ENCODE measurements around the gene NETO1.

DNA sequence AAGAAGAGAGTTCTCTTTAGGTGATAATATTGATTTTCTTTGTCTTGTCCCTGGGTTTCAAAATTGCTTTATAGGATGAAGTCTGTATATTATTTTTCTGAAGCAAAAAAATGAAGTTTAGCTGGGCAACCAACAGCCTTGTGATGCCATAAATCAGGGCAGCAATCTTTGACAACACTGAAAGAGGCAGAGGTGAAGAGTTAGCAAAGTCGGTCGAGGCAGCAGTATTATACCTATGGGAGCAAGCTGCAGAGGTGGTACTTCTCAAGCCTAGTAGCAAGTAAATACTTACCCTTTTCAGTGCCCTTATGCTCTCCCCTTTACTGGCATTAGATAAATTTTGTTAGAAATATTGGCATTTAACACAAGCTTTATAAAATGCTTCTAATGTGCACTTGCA is 92.9 kb downstream of the NETO1 start:
- TF ChIP-seq, protein P1, sequence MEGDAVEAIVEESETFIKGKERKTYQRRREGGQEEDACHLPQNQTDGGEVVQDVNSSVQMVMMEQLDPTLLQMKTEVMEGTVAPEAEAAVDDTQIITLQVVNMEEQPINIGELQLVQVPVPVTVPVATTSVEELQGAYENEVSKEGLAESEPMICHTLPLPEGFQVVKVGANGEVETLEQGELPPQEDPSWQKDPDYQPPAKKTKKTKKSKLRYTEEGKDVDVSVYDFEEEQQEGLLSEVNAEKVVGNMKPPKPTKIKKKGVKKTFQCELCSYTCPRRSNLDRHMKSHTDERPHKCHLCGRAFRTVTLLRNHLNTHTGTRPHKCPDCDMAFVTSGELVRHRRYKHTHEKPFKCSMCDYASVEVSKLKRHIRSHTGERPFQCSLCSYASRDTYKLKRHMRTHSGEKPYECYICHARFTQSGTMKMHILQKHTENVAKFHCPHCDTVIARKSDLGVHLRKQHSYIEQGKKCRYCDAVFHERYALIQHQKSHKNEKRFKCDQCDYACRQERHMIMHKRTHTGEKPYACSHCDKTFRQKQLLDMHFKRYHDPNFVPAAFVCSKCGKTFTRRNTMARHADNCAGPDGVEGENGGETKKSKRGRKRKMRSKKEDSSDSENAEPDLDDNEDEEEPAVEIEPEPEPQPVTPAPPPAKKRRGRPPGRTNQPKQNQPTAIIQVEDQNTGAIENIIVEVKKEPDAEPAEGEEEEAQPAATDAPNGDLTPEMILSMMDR (IDR thresholded peaks at IDR 0.05; ENCODE audit: low read depth, low read length) = no peak
- TF ChIP-seq EZH2phosphoT487 (IDR thresholded peaks at IDR 0.05; ENCODE audit: low read depth) = no peak

Measured in OCI-LY3 (cell line).